Activated CD4-positive, alpha-beta T cell treated with anti-CD3 and anti-CD28 coated beads, Interleukin-2, amount 10 ng/mL, durations not matched to agents 24 days and 14 days (primary cell): ENCODE measurements around the gene TOB1. TPM values are rescaled to one million over a fixed set of nuclear protein-coding genes. Genes with fewer than 3 reads are reported as not detected.
"Not testable (repeated sequence)": the region's sequence is repeated elsewhere in the genome, so short reads cannot be mapped to it uniquely, and the experiment has no call there.

ENCODE experiments used
- DNase-seq: peaks from one replicate; pipeline ENCODE4 v3.0.0; 2022
- H3K27ac Mint-ChIP-seq: one replicate; pipeline ENCODE4 v1.8.0; 2022; ENCODE audit warnings: mild to moderate bottlenecking, mixed read lengths
- H3K27me3 Mint-ChIP-seq: one replicate; pipeline ENCODE4 v1.8.0; 2022; ENCODE audit warnings: mixed read lengths
- H3K36me3 Mint-ChIP-seq: one replicate; pipeline ENCODE4 v1.8.0; 2022; ENCODE audit warnings: low read depth, mild to moderate bottlenecking, mixed read lengths
- H3K4me1 Mint-ChIP-seq: one replicate; pipeline ENCODE4 v1.8.0; 2021; ENCODE audit warnings: mixed read lengths
- H3K4me3 Mint-ChIP-seq: one replicate; pipeline ENCODE4 v1.8.0; 2022; ENCODE audit warnings: mild to moderate bottlenecking, moderate library complexity, mixed read lengths
- H3K9me3 Mint-ChIP-seq: one replicate; pipeline ENCODE4 v1.8.0; 2021; ENCODE audit warnings: mixed read lengths
- intact Hi-C: fragments of 100-400 bp; cut with micrococcal nuclease; formaldehyde crosslinking; loops from one replicate; pipeline ENCODE4 v1.15.1; 2023
- total RNA-seq: library from RNA; stranded (reverse); gene quantifications from 2 replicates; pipeline ENCODE4 v1.2.3, GENCODE V29; 2022

TOB1 gene
- total RNA-seq, 1 donor from 2014 or later, result 30.1 TPM

DNA sequence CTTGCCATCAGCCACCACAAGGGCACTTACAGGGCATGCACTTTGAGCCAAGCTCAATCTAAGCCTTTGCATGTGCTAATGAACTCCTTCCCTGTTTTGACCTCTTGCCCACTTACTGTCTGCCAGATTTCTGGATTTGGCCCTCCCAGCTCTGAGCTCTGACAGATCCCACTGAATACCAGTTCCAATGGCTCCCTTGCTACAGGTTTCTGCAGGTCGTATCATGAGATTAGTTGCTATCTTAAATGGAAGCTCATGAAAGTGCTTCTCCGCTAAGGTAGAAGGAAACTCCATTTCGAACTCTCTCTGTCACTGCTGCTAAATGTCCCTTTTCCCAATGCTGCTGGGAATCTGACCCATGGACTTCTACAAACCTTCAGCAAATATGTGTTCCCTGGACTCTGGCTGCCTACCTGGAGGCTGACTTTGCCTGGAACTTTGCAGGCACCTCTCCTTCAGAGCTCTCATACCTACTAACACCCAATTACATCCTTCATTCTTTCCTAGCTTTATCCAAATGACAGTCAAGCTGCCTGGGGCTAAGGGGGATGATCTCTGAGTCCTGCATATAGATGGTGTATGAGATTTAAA lies 23.5 kb upstream of the TOB1 start:
- H3K9me3 Mint-ChIP-seq, result no peaks in the 10 kb centered on the region
- intact Hi-C loops, result no loop called here

DNA sequence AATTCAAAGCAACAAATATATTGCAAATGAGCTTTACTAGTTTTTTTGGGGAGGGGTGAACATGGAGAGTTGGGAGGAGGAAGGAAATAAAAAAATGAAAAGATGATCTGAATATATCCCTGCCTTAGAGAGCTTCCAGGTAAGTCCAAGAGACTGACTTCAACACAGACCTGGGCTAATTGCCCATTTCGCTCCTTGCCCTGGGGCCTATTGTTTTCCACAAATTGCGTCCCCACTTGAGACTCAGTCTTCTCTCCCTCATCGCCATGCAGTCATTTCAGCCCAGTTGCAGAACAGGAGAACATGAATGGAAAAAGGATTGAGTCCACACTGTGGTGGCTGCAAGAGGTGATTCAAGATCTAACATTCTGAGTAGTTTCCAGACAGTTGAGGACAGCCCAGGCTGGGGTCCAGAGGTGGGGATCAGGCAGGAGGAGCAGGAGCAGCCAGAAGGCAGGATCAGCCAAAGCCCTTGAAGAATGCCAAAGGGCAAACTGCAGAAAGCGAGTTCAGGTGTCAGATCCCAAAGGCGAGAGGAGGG lies 21.6 kb upstream of the TOB1 start:
- intact Hi-C loops, result no loop called here
- no peak overlapping the region for H3K4me3 Mint-ChIP-seq
- no peaks in the 10 kb centered on the region for H3K9me3 Mint-ChIP-seq
- H3K36me3 Mint-ChIP-seq, result no peaks in the 10 kb centered on the region
- no peak for DNase-seq
- peaks cover 23% of the 10 kb centered on the region for H3K27me3 Mint-ChIP-seq
- H3K27ac Mint-ChIP-seq, result peak overlapping the region; percentile 54
- H3K4me1 Mint-ChIP-seq, result peaks cover 16% of the 10 kb centered on the region

More for the DNA sequence above, 23.5 kb upstream of the TOB1 start:
- no peaks in the 10 kb centered on the region for H3K36me3 Mint-ChIP-seq
- H3K4me1 Mint-ChIP-seq, result peaks cover 9% of the 10 kb centered on the region
- peaks cover 18% of the 10 kb centered on the region for H3K27me3 Mint-ChIP-seq
- DNase-seq, result no peak
- no peak overlapping the region for H3K27ac Mint-ChIP-seq
- H3K4me3 Mint-ChIP-seq, result no peak overlapping the region

GRCh38 chr17:50884439-50885311 lies 18.5 kb upstream of the TOB1 start:
- Mint-ChIP-seq H3K9me3 (no peaks in the 10 kb centered on the region), H3K4me3 (no peak overlapping the region), H3K4me1 (peaks cover 16% of the 10 kb centered on the region), H3K27me3 (peaks cover 16% of the 10 kb centered on the region), H3K36me3 (no peaks in the 10 kb centered on the region), H3K27ac (no peak overlapping the region)
- intact Hi-C loops, result no loop called here
- no peak for DNase-seq

DNA sequence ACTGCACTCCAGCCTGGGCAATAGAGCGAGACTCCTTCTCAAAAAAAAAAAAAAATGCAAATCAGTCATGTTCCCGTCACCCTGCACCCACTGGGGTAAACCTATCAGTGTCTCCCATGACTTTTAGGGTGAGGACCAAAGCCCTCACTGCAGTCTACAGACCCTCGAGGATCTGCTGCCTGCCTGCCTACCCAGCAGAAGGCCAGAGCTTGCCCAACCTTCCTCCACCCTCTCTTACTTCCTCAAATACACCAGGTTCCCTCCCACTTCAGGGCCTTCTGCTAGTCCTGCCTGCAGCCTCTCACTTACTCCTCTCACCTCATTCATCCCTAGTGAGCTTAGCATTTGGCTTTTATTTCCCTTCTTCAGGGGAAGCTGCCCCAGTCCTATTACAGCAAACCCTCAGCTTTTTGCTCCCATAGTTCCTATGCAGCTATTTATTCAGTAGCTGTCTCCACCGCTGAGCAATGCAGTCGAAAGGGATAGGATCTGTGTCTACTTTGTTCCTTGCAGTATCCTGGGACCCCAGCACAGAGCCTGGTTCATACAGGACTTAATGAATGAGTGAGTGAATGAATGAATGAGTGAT lies 17.8 kb upstream of the TOB1 start:
- H3K27ac Mint-ChIP-seq, result no peak overlapping the region
- no peaks in the 10 kb centered on the region for H3K36me3 Mint-ChIP-seq
- H3K4me3 Mint-ChIP-seq, result no peak overlapping the region
- H3K4me1 Mint-ChIP-seq, result peaks cover 16% of the 10 kb centered on the region
- intact Hi-C loops, result no loop called here
- H3K27me3 Mint-ChIP-seq, result peaks cover 17% of the 10 kb centered on the region
- no peak for DNase-seq
- H3K9me3 Mint-ChIP-seq, result peaks cover 2% of the 10 kb centered on the region

DNA sequence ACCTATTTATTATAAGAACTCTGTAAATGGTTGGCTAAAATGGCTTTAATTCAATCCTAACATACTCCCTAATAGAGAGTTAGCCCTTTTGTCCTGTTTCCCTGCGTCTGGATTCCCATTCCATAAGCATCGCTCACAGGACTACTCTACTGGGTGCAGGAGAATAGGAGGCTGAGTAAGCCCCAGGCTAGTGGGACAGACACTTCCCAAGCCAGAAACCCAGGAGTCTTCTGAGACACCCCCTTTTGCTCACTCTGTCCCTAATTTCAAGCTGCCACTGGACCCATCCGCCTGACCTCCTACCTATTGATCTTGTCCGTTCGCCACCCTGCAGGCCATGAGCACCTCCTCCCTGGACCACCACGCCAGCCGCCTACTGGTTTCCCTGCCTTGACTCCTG lies 16.7 kb upstream of the TOB1 start:
- Mint-ChIP-seq H3K4me1 (peaks cover 14% of the 10 kb centered on the region), H3K36me3 (no peaks in the 10 kb centered on the region), H3K27me3 (peaks cover 23% of the 10 kb centered on the region), H3K27ac (no peak overlapping the region), H3K4me3 (no peak overlapping the region), H3K9me3 (peaks cover 3% of the 10 kb centered on the region)
- intact Hi-C loops, result no loop called here
- no peak for DNase-seq

GRCh38 chr17:50881182-50881581 lies 15.0 kb upstream of the TOB1 start:
- H3K4me1 Mint-ChIP-seq, result peaks cover 7% of the 10 kb centered on the region
- H3K36me3 Mint-ChIP-seq, result no peaks in the 10 kb centered on the region
- H3K27ac Mint-ChIP-seq, result no peak overlapping the region
- H3K27me3 Mint-ChIP-seq, result peaks cover 22% of the 10 kb centered on the region
- H3K4me3 Mint-ChIP-seq, result no peak overlapping the region
- intact Hi-C loops, result loop anchor here (2.0 kb wide), 1 partner anchor 20 kb away; no protein-coding TSS in a partner anchor
- peaks cover 3% of the 10 kb centered on the region for H3K9me3 Mint-ChIP-seq
- no peak for DNase-seq

- H3K27ac Mint-ChIP-seq, result no peak overlapping the region
Observed at GRCh38 chr17:50879086-50879485, 12.9 kb upstream of the TOB1 start.

DNA sequence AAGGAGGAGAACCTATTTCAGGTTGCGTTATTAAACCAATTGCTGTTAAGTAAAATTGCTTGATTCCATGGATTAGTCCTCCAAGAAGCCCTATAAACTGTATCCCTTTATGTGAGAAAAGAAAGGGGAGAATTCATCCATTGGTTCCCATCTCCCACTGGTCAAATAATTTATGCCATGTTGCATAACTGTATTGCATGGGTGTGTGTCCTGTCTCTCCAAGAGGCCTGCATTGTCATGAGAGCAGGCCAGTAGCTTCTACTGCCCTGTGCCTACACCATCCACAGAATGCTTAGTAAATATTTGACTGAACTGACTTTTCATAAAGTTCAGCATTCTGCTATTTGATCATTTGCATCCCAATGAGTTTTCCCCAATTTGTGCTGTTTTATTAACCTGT lies 11.7 kb upstream of the TOB1 start:
- H3K27me3 Mint-ChIP-seq, result peaks cover 36% of the 10 kb centered on the region
- H3K27ac Mint-ChIP-seq, result no peak overlapping the region
- H3K36me3 Mint-ChIP-seq, result peaks cover 3% of the 10 kb centered on the region
- H3K4me1 Mint-ChIP-seq, result peaks cover 9% of the 10 kb centered on the region
- peaks cover 3% of the 10 kb centered on the region for H3K9me3 Mint-ChIP-seq
- H3K4me3 Mint-ChIP-seq, result no peak overlapping the region
- intact Hi-C loops, result no loop called here
- no peak for DNase-seq

More at GRCh38 chr17:50879086-50879485, 12.9 kb upstream of the TOB1 start:
- H3K4me1 Mint-ChIP-seq, result peaks cover 6% of the 10 kb centered on the region
- intact Hi-C loops, result no loop called here
- H3K27me3 Mint-ChIP-seq, result peaks cover 34% of the 10 kb centered on the region
- DNase-seq, result no peak
- H3K36me3 Mint-ChIP-seq, result no peaks in the 10 kb centered on the region
- H3K4me3 Mint-ChIP-seq, result no peak overlapping the region
- H3K9me3 Mint-ChIP-seq, result peaks cover 3% of the 10 kb centered on the region

DNA sequence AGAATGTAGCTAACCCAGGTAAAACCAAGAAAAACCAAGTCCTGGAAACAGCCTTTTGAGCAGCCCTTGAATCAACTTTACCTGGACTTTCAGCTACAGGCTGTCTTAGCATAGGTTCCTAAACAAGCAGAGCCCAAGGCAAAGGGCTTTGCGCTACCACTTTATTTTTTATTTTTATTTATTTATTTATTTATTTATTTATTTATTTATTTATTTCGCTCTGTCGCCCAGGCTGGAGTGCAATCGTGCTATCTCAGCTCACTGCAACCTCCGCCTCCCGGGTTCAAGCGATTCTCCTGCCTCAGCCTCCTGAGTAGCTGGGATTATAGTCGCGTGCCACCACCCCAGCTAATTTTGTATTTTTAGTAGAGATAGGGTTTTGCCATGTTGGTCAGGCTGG lies 10.9 kb upstream of the TOB1 start:
- intact Hi-C loops, H3K9me3 Mint-ChIP-seq, H3K36me3 Mint-ChIP-seq, H3K27ac Mint-ChIP-seq, DNase-seq, H3K4me3 Mint-ChIP-seq: not testable (repeated sequence)
- Mint-ChIP-seq H3K4me1 (peaks cover 10% of the 10 kb centered on the region), H3K27me3 (peaks cover 36% of the 10 kb centered on the region)

DNA sequence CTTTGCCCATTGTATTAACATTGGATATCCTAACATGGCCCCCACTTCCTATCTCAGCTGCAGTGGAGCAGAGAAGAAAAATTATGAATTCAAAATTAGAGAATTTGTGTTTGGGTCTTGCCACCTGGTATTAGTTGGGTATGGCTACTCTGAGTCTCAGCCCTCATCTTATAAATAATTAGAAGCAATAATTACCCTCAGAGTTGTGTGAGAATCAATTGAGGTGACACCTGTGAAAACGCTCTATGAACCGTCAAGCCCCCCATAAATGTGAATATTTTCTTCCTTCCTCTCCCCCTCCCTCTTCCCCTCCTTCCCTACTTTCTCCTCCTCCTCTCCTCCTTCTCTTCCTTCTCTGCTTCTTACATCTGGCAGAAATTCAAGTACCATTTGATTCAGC lies 8.9 kb upstream of the TOB1 start:
- no peak for DNase-seq
- intact Hi-C loops, result no loop called here
- Mint-ChIP-seq H3K27ac (no peak overlapping the region), H3K9me3 (peaks cover 3% of the 10 kb centered on the region), H3K36me3 (peaks cover 3% of the 10 kb centered on the region), H3K4me3 (no peak overlapping the region), H3K4me1 (peaks cover 20% of the 10 kb centered on the region), H3K27me3 (peaks cover 36% of the 10 kb centered on the region)

- DNase-seq, result peak; percentile 83
- H3K9me3 Mint-ChIP-seq, result no peaks in the 10 kb centered on the region
- peaks cover 34% of the 10 kb centered on the region for H3K4me1 Mint-ChIP-seq
- intact Hi-C loops, result no loop called here
- no peak overlapping the region for H3K4me3 Mint-ChIP-seq
- peak overlapping the region; percentile 41 for H3K27ac Mint-ChIP-seq
- peaks cover 23% of the 10 kb centered on the region for H3K27me3 Mint-ChIP-seq
- peaks cover 3% of the 10 kb centered on the region for H3K36me3 Mint-ChIP-seq
Observed at GRCh38 chr17:50872710-50873424, 6.7 kb upstream of the TOB1 start.

DNA sequence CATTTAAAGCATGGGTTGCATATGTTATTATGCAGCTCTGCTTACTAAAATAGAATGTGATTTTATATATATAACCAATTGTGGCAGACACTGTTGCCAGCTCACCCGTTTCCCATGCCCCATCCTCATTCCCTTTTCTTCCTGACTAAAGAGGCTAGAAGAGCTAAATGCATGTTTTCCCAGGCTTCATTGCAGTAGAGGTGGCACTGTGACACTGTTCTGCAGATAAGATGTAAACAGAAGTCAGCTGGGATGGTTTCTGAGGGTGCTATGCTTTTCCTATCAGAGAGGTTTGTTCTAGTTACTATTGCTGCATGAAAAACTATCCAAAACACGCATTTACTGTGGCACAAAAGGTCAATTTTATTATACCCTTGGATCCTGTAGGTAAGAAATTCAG lies 5.7 kb upstream of the TOB1 start:
- H3K27ac Mint-ChIP-seq, result no peak overlapping the region
- H3K27me3 Mint-ChIP-seq, result peaks cover 22% of the 10 kb centered on the region
- H3K9me3 Mint-ChIP-seq, result no peaks in the 10 kb centered on the region
- peak overlapping the region; percentile 68 for H3K4me3 Mint-ChIP-seq
- intact Hi-C loops, result no loop called here
- DNase-seq, result no peak
- peaks cover 3% of the 10 kb centered on the region for H3K36me3 Mint-ChIP-seq
- H3K4me1 Mint-ChIP-seq, result peaks cover 40% of the 10 kb centered on the region

- no peaks in the 10 kb centered on the region for H3K9me3 Mint-ChIP-seq
- intact Hi-C loops, result no loop called here
- peaks cover 19% of the 10 kb centered on the region for H3K27me3 Mint-ChIP-seq
- peak overlapping the region; percentile 57 for H3K27ac Mint-ChIP-seq
- peak overlapping the region; percentile 68 for H3K4me3 Mint-ChIP-seq
- H3K4me1 Mint-ChIP-seq, result peaks cover 40% of the 10 kb centered on the region
- H3K36me3 Mint-ChIP-seq, result peaks cover 3% of the 10 kb centered on the region
- DNase-seq, result peak; percentile 89
Observed at GRCh38 chr17:50871364-50871763, 5.2 kb upstream of the TOB1 start.
